Calu3 (cell line): ENCODE data around the gene FOXP1. TPM values are rescaled to one million over a fixed set of nuclear protein-coding genes. Genes with fewer than 3 reads are reported as not detected.
"Not testable (repeated sequence)": the region's sequence is repeated elsewhere in the genome, so short reads cannot be mapped to it uniquely, and the experiment has no call there.

Experiments
- BruUV-seq: library from RNA; stranded (reverse); fragments of 400-500 nt; replicated peaks from 2 replicates; lab custom pipeline; 2021; lab: Mats Ljungman, UMichigan
- CTCF ChIA-PET: fragments of 300-600 bp; sonication (Branson Sonifier 250); formaldehyde crosslinking; loops from one replicate; lab custom pipeline; 2022; ENCODE audit warnings: antibody characterized with exemption; lab: Charles Lee
- DNase-seq: peaks from one replicate; pipeline ENCODE4 v3.0.0; 2022
- H3K27ac Mint-ChIP-seq: one replicate; pipeline ENCODE4 v1.8.0; 2022; ENCODE audit warnings: mixed read lengths; ENCODE audit not compliant: unreplicated experiment
- H3K27me3 Mint-ChIP-seq: one replicate; pipeline ENCODE4 v1.8.0; 2022; ENCODE audit warnings: mixed read lengths; ENCODE audit not compliant: unreplicated experiment
- H3K36me3 Mint-ChIP-seq: one replicate; pipeline ENCODE4 v1.8.0; 2022; ENCODE audit warnings: mild to moderate bottlenecking, moderate library complexity, mixed read lengths; ENCODE audit not compliant: insufficient read depth, unreplicated experiment
- H3K4me1 Mint-ChIP-seq: one replicate; pipeline ENCODE4 v1.8.0; 2022; ENCODE audit warnings: mild to moderate bottlenecking, low read depth, mixed read lengths; ENCODE audit not compliant: unreplicated experiment
- H3K4me3 Mint-ChIP-seq: one replicate; pipeline ENCODE4 v1.8.0; 2022; ENCODE audit warnings: mild to moderate bottlenecking, low read depth, moderate library complexity, mixed read lengths; ENCODE audit not compliant: unreplicated experiment
- H3K9me3 Mint-ChIP-seq: one replicate; pipeline ENCODE4 v1.8.0; 2022; ENCODE audit warnings: low read depth, mixed read lengths; ENCODE audit not compliant: unreplicated experiment
- intact Hi-C: fragments of 100-400 bp; cut with micrococcal nuclease; formaldehyde crosslinking; loops from one replicate; pipeline ENCODE4 v1.10.0; 2022; ENCODE audit not compliant: unreplicated experiment
- total RNA-seq: library from RNA; stranded (reverse); gene quantifications from 2 replicates; pipeline ENCODE4 v1.2.3, GENCODE V29; 2022
- TF ChIP-seq, protein P1 (sequence below): fragments of 200-600 bp; IDR thresholded peaks from one replicate; pipeline ENCODE4 v1.8.0; 2022; ENCODE audit warnings: antibody characterized with exemption; ENCODE audit not compliant: unreplicated experiment

FOXP1 gene
- total RNA-seq, 1 experiment from 2014 or later, result 82.8 TPM

DNA sequence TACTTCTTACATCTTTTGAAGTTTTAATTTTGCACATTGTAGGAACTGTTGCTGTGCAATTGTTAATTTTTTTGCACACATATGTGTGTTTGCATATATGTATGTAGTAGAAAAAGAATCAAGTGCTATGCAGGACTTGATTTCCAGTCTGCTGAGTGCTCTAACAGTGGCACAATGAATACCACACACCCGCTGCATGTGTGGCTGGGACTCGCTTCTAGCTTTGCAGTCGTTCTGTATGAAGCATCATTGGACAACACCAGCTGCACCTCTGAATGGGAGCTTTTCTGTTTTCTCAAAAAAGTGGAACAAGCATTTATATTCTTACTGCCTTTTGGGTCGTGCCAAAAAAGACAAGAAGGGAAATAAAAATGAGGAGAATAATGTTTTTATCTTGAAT lies 564.7 kb downstream of the FOXP1 start:
- no peaks in the 10 kb centered on the region for H3K9me3 Mint-ChIP-seq
- H3K4me1 Mint-ChIP-seq, result peaks cover 30% of the 10 kb centered on the region
- TF ChIP-seq, protein P1, sequence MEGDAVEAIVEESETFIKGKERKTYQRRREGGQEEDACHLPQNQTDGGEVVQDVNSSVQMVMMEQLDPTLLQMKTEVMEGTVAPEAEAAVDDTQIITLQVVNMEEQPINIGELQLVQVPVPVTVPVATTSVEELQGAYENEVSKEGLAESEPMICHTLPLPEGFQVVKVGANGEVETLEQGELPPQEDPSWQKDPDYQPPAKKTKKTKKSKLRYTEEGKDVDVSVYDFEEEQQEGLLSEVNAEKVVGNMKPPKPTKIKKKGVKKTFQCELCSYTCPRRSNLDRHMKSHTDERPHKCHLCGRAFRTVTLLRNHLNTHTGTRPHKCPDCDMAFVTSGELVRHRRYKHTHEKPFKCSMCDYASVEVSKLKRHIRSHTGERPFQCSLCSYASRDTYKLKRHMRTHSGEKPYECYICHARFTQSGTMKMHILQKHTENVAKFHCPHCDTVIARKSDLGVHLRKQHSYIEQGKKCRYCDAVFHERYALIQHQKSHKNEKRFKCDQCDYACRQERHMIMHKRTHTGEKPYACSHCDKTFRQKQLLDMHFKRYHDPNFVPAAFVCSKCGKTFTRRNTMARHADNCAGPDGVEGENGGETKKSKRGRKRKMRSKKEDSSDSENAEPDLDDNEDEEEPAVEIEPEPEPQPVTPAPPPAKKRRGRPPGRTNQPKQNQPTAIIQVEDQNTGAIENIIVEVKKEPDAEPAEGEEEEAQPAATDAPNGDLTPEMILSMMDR, result no peak
- no TSS peak for BruUV-seq
- H3K27me3 Mint-ChIP-seq, result no peaks in the 10 kb centered on the region
- intact Hi-C loops, result no loop called here
- CTCF ChIA-PET, result no interaction called here
- H3K36me3 Mint-ChIP-seq, result peaks cover 3% of the 10 kb centered on the region
- no peak overlapping the region for H3K4me3 Mint-ChIP-seq
- no peak for DNase-seq
- H3K27ac Mint-ChIP-seq, result no peak overlapping the region

DNA sequence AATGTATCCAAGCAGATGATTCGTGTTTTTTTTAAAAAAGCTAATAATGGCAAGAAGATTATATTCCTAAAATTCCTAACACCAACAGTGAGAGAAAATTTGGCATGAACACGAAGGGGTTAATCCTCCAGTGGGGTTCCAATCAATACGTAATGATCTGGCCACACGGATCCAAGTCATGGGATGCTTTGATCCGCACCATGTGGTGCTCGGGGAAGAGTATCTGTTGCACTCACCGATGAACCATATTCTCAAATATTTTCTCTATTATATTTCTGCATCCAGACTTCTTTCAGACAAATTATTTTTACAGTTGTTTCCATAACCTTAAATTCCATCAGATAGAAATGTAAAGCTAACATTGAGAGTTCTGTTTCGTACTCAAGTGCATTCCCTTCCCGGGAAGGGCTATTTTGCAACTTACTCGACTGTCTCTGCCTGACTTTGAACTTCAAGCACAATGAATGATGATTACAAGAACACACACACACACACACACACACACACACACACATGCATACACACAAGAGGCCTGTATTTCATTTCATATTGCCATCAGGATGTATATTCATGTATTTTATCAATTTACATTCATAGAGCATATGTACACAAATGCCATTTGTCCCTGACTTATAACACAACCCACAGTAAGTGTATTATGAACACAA lies 567.2 kb downstream of the FOXP1 start:
- peaks cover 11% of the 10 kb centered on the region for H3K36me3 Mint-ChIP-seq
- no peak for DNase-seq
- TF ChIP-seq, protein P1, result no peak
- no TSS peak for BruUV-seq
- H3K27ac Mint-ChIP-seq, result peak overlapping the region; percentile 27
- no peaks in the 10 kb centered on the region for H3K27me3 Mint-ChIP-seq
- intact Hi-C loops, result no loop called here
- no peak overlapping the region for H3K4me3 Mint-ChIP-seq
- no peaks in the 10 kb centered on the region for H3K9me3 Mint-ChIP-seq
- CTCF ChIA-PET, result interaction anchor here (0.6 kb wide), 1 partner anchor 49 kb away, joined by 5 read pairs; no protein-coding TSS in a partner anchor
- H3K4me1 Mint-ChIP-seq, result peaks cover 28% of the 10 kb centered on the region

DNA sequence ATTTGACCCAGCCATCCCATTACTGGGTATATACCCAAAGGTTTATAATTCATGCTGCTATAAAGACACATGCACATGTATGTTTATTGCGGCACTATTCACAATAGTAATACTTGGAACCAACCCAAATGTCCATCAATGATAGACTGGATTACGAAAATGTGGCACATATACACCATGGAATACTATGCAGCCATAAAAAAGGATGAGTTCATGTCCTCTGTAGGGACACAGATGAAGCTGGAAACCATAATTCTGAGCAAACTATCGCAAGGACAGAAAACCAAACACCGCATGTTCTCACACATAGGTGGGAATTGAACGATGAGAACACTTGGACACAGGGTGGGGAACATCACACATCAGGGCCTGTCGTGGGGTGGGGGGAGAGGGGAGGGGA lies 568.9 kb downstream of the FOXP1 start:
- H3K9me3 Mint-ChIP-seq, result not testable (repeated sequence)
- intact Hi-C loops, result loop anchor here (5.0 kb wide), 1 partner anchor 238 kb away; no protein-coding TSS in a partner anchor

DNA sequence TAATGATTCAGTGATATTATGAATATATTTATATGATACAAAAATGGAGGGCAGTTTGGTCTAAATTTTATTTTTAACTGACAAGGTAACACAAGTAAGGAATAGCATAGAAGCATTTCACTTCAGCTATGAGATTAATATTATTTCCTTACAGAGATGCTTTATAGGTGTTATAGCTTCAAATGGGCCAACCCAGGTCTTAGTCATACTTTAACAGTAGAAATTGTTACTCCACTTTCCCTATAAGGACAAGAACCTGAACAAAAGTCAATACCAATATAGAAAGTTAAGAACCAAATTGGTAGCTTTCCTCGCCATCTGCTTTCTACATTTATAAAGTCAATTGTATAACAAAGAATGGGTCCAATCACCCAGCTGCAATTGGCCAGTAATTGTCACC lies 570.6 kb downstream of the FOXP1 start:
- H3K4me3 Mint-ChIP-seq, result no peak overlapping the region
- no peaks in the 10 kb centered on the region for H3K9me3 Mint-ChIP-seq
- intact Hi-C loops, result loop anchor here (5.0 kb wide), 1 partner anchor 239 kb away; no protein-coding TSS in a partner anchor
- H3K36me3 Mint-ChIP-seq, result peaks cover 11% of the 10 kb centered on the region
- TF ChIP-seq, protein P1, result no peak
- DNase-seq, result no peak
- no peaks in the 10 kb centered on the region for H3K27me3 Mint-ChIP-seq
- peak overlapping the region; percentile 67 for H3K27ac Mint-ChIP-seq
- H3K4me1 Mint-ChIP-seq, result peaks cover 27% of the 10 kb centered on the region
- BruUV-seq, result no TSS peak
- CTCF ChIA-PET, result interaction anchor here (0.6 to 2.0 kb wide), 2 partner anchors 9 to 32 kb away, joined by 4 to 11 read pairs; no protein-coding TSS in a partner anchor

More for the DNA sequence above, 568.9 kb downstream of the FOXP1 start:
- CTCF ChIA-PET, H3K4me3 Mint-ChIP-seq, DNase-seq, H3K27me3 Mint-ChIP-seq, H3K27ac Mint-ChIP-seq, BruUV-seq: not testable (repeated sequence)
- Mint-ChIP-seq H3K4me1 (peaks cover 21% of the 10 kb centered on the region), H3K36me3 (peaks cover 11% of the 10 kb centered on the region)
